ENCODE measurements around the gene SDF4.
A peak's percentile ranks its signal among the peaks of the same experiment; 100 is the strongest.

Gene SDF4

DNA sequence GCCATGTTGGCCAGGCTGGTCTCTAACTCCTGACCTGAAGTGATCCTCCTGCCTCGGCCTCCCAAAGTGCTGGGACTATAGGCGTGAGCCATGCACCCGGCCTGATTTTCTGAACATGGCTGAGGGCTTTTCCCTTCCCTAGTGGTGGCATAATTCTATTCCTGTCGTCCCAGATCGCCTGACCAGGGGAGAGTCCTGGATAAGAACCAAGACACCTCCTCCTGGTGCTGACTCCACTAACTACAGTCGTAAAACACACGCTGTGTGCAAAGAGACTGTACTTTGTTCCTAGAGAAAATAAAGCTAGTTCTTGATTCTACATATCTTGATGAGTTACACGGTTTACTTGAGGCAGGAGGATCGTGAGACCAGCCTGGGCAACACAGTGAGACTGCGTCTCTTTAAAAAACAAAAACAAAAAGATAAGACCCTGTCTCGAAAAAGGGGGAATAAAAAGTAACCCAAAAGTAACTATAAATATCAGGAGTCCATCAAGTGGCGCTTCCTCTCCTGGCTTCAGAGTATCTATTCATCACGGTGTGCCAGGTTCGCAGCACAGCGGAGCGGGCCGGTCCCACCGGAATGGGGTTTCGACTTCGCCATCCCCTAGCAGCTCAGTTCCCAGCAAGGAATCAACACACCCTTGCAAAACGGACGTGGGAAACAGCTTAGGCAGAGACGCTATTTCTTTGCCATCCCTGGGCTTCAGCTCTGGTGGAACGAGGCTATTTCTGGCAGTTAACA is 973 bp downstream of the SDF4 start:
- TF ChIP-seq, protein P1, sequence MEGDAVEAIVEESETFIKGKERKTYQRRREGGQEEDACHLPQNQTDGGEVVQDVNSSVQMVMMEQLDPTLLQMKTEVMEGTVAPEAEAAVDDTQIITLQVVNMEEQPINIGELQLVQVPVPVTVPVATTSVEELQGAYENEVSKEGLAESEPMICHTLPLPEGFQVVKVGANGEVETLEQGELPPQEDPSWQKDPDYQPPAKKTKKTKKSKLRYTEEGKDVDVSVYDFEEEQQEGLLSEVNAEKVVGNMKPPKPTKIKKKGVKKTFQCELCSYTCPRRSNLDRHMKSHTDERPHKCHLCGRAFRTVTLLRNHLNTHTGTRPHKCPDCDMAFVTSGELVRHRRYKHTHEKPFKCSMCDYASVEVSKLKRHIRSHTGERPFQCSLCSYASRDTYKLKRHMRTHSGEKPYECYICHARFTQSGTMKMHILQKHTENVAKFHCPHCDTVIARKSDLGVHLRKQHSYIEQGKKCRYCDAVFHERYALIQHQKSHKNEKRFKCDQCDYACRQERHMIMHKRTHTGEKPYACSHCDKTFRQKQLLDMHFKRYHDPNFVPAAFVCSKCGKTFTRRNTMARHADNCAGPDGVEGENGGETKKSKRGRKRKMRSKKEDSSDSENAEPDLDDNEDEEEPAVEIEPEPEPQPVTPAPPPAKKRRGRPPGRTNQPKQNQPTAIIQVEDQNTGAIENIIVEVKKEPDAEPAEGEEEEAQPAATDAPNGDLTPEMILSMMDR (IDR thresholded peaks at IDR 0.05; ENCODE audit: low read depth, low read length): no peak
- no peak for TF ChIP-seq EZH2phosphoT487 (IDR thresholded peaks at IDR 0.05; ENCODE audit: low read depth)
- Histone ChIP-seq H3K4me1 (ENCODE audit: low read length) (peaks cover 16% of the 10 kb centered on the region), H3K36me3 (replicated peaks; ENCODE audit: low read depth, low read length) (peaks cover 50% of the 10 kb centered on the region), H3K27ac (ENCODE audit: low read length) (peak overlapping the region; percentile 59), H3K9me3 (ENCODE audit: insufficient read depth, low read length) (no peaks in the 10 kb centered on the region), H2AFZ (ENCODE audit: low read depth, low read length) (no peak overlapping the region), H3K4me2 (ENCODE audit: low read length) (peak overlapping the region; percentile 94), H3K79me2 (ENCODE audit: low read length) (peaks cover 82% of the 10 kb centered on the region), H4K20me1 (ENCODE audit: insufficient read depth, low read length) (peaks cover 10% of the 10 kb centered on the region; the same call in 1 of the 2 replicates), H3K4me3 (ENCODE audit: low read length) (peak overlapping the region; percentile 96), H3K9ac (ENCODE audit: low read length) (peak overlapping the region; percentile 94), H3K27me3 (ENCODE audit: low read depth, low read length) (no peaks in the 10 kb centered on the region)

DNA sequence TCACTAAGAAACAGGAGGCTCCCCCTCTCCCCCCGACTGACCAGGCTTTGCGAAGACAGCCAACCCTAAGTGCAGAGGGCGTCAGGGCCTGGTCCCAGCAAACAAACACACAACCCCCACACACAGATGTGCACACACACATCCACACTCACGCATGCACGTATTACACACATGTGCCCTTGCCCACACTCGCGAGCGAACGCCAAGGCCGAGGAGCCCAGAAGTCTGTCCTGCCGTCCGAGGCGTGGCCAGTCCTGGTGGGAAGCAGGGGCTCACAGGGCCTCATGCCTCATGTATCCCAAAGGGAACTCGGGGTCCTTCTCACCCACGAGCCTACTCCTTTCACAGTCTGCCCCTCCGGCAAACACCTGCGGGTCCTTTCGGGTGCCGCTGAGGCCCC is 2.0 kb downstream of the SDF4 start:
- no peak overlapping the region for H2AFZ ChIP-seq (ENCODE audit: low read depth, low read length)
- H3K4me1 ChIP-seq (ENCODE audit: low read length): peaks cover 16% of the 10 kb centered on the region
- H3K9me3 ChIP-seq (ENCODE audit: insufficient read depth, low read length): no peaks in the 10 kb centered on the region
- peaks cover 51% of the 10 kb centered on the region for H3K36me3 ChIP-seq (replicated peaks; ENCODE audit: low read depth, low read length)
- no peak overlapping the region for H3K4me3 ChIP-seq (ENCODE audit: low read length)
- peaks cover 10% of the 10 kb centered on the region; the same call in 1 of the 2 replicates for H4K20me1 ChIP-seq (ENCODE audit: insufficient read depth, low read length)
- no peak overlapping the region for H3K9ac ChIP-seq (ENCODE audit: low read length)
- H3K79me2 ChIP-seq (ENCODE audit: low read length): peaks cover 92% of the 10 kb centered on the region
- no peaks in the 10 kb centered on the region for H3K27me3 ChIP-seq (ENCODE audit: low read depth, low read length)
- no peak overlapping the region for H3K27ac ChIP-seq (ENCODE audit: low read length)
- H3K4me2 ChIP-seq (ENCODE audit: low read length): no peak overlapping the region
- TF ChIP-seq, protein P1 (IDR thresholded peaks at IDR 0.05; ENCODE audit: low read depth, low read length): no peak
- TF ChIP-seq EZH2phosphoT487 (IDR thresholded peaks at IDR 0.05; ENCODE audit: low read depth): no peak

DNA sequence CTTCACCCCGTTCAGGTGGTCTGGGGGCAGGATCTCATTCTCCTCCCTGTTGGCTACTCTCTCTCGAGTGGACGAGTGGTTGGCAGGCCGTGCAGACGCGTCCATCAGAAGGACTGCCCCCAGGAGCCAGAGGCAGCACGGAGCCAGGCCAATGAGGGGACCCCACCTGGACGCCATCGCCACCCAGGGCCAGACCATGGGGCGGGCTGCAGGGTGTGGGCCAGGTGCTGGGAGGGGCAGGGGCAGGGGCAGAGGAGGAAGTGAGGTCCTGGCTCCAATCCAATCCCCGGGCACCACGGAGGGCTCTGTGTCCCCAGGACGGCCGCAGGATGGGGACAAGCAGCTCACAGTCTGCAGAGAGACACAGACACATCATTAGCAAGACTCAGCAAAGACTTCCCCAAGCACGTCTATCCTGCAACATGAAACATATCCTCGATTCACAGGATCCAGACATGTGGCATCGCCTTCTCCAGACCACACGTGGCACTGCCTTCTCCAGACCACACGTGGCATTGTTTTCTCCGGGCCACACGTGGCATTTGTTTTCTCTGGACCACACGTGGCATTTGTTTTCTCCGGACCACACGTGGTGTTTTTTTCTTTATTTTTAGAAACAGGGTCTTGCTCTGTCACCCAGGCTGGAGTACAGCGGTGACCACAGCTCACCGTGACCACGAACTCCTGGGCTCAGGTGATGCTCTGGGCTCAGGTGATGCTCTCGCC is 3.0 kb downstream of the SDF4 start:
- peaks cover 42% of the 10 kb centered on the region for H3K36me3 ChIP-seq (replicated peaks; ENCODE audit: low read depth, low read length)
- H3K4me2 ChIP-seq (ENCODE audit: low read length): no peak overlapping the region

More for the DNA sequence above, 3.0 kb downstream of the SDF4 start:
- peaks cover 4% of the 10 kb centered on the region; the same call in 1 of the 2 replicates for H4K20me1 ChIP-seq (ENCODE audit: insufficient read depth, low read length)
- H2AFZ ChIP-seq (ENCODE audit: low read depth, low read length): no peak overlapping the region
- H3K9ac ChIP-seq (ENCODE audit: low read length): no peak overlapping the region
- no peak overlapping the region for H3K27ac ChIP-seq (ENCODE audit: low read length)
- H3K9me3 ChIP-seq (ENCODE audit: insufficient read depth, low read length): no peaks in the 10 kb centered on the region
- peaks cover 16% of the 10 kb centered on the region for H3K4me1 ChIP-seq (ENCODE audit: low read length)
- no peaks in the 10 kb centered on the region for H3K27me3 ChIP-seq (ENCODE audit: low read depth, low read length)
- TF ChIP-seq, protein P1 (IDR thresholded peaks at IDR 0.05; ENCODE audit: low read depth, low read length): no peak
- TF ChIP-seq EZH2phosphoT487 (IDR thresholded peaks at IDR 0.05; ENCODE audit: low read depth): no peak
- H3K79me2 ChIP-seq (ENCODE audit: low read length): peaks cover 88% of the 10 kb centered on the region
- no peak overlapping the region for H3K4me3 ChIP-seq (ENCODE audit: low read length)

Measured in OCI-LY3 (cell line).